B cell (primary cell): ENCODE data around the gene MRPL20.

Source experiments
- CTCF ChIP-seq: fragments of 200-600 bp; IDR thresholded peaks from one replicate; pipeline ENCODE4 v1.8.0; 2022; ENCODE audit warnings: antibody characterized with exemption, mild to moderate bottlenecking
- EZH2 ChIP-seq: IDR thresholded peaks from 2 replicates; pipeline ENCODE4 v1.6.1; 2012; ENCODE audit warnings: borderline replicate concordance, low read depth, mild to moderate bottlenecking, moderate library complexity, low read length; ENCODE audit not compliant: insufficient read depth, poor library complexity, severe bottlenecking

- TF ChIP-seq EZH2 (no peak), CTCF (no peak)
Observed at GRCh38 chr1:1427106-1427819, 20.2 kb upstream of the MRPL20 start.
